HepG2 (cell line): ENCODE measurements around the gene ZFR. TPM values are rescaled to one million over a fixed set of nuclear protein-coding genes. Genes with fewer than 3 reads are reported as not detected.
A peak's percentile ranks its signal among the peaks of the same experiment; 100 is the strongest.

Source experiments
- ATAC-seq: fragments of 200-7000 bp; cut with Tn5 transposase; 3 replicates; pipeline ENCODE4 v1.9.1; 2020; ENCODE audit warnings: mild to moderate bottlenecking, moderate library complexity
- BruUV-seq: library from RNA; stranded (reverse); fragments of 400-500 nt; replicated peaks from 2 replicates; lab custom pipeline; 2021; lab: Mats Ljungman, UMichigan
- CTCF ChIA-PET: fragments of 300-600 bp; formaldehyde crosslinking; extraction: SDS; loops from one replicate; lab custom pipeline; 2021; ENCODE audit warnings: low total read pairs, inconsistent platforms, low intra/inter-chr PET ratio; lab: Yijun Ruan, JAX
- POLR2A ChIA-PET: fragments of 350-600 bp; sonication (Branson Sonifier 250); formaldehyde crosslinking; loops from one replicate; lab custom pipeline; 2020; ENCODE audit warnings: antibody characterized with exemption, inconsistent platforms; lab: Yijun Ruan, JAX
- DNase-seq: peaks from one replicate; pipeline ENCODE4 v3.0.0-alpha.2; 2015; ENCODE audit warnings: low spot score
- FAIRE-seq: peaks from 3 replicates; lab custom pipeline; 2011; peaks lifted over from hg19 to GRCh38; lab: Jason Lieb, UNC
- H2AFZ ChIP-seq: one replicate; pipeline ENCODE4 v1.6.1; 2011; ENCODE audit warnings: low read length, inconsistent platforms
- H3K27ac ChIP-seq: fragments of 300-600 bp; 3 replicates; pipeline ENCODE4 v1.8.0; 2011; ENCODE audit warnings: mixed run types, mild to moderate bottlenecking, mixed read lengths, low read length, inconsistent platforms; ENCODE audit not compliant: insufficient read depth; ENCODE audit errors: extremely low read length
- H3K27me3 ChIP-seq, 2 experiments: fragments of 200-600 bp in 1 of 2; 2 replicates in 1 of 2; 3 replicates in 1 of 2; pipeline versions ENCODE4 v1.6.0 to v1.8.0; 2011; ENCODE audit warnings: low read length in 2 of 2, mild to moderate bottlenecking in 2 of 2, moderate library complexity in 2 of 2, inconsistent platforms in 1 of 2; ENCODE audit not compliant: insufficient read depth in 2 of 2, control insufficient read depth in 1 of 2
- H3K36me3 ChIP-seq, 2 experiments: fragments of 200-600 bp in 1 of 2; replicated peaks in 1 of 2; 2 replicates in 1 of 2; 3 replicates in 1 of 2; pipeline versions ENCODE4 v1.5.1 to v1.8.0; 2011; ENCODE audit warnings: low read length in 2 of 2, inconsistent platforms in 1 of 2; ENCODE audit not compliant: insufficient read depth in 2 of 2, control insufficient read depth in 1 of 2
- H3K4me1 ChIP-seq: 2 replicates; pipeline ENCODE4 v1.5.1; 2012; ENCODE audit warnings: low read length, inconsistent platforms; ENCODE audit not compliant: insufficient read depth
- H3K4me2 ChIP-seq: 2 replicates; pipeline ENCODE4 v1.6.0; 2011; ENCODE audit warnings: low read depth, low read length, inconsistent platforms
- H3K4me3 ChIP-seq, 3 experiments: fragments of 200-600 bp in 1 of 3; sonication (generic), shearing (Covaris generic) in 1 of 3; replicated peaks in 1 of 3; 2 replicates each; pipeline ENCODE4 v1.5.1; 2011 to 2016; ENCODE audit warnings: low read length in 3 of 3, inconsistent platforms in 2 of 3, low read depth in 2 of 3, mild to moderate bottlenecking in 2 of 3, control low read depth in 1 of 3, mixed read lengths in 1 of 3; ENCODE audit not compliant: insufficient read depth in 1 of 3
- H3K79me2 ChIP-seq: one replicate; pipeline ENCODE4 v1.6.1; 2011; ENCODE audit warnings: low read length, inconsistent platforms; ENCODE audit not compliant: insufficient read depth
- H3K9ac ChIP-seq: 2 replicates; pipeline ENCODE4 v1.6.0; 2011; ENCODE audit warnings: mild to moderate bottlenecking, low read depth, low read length, inconsistent platforms; ENCODE audit not compliant: insufficient read depth
- H3K9me3 ChIP-seq: 2 replicates; pipeline ENCODE4 v1.5.1; 2012; ENCODE audit warnings: mild to moderate bottlenecking, low read length
- H4K20me1 ChIP-seq: 2 replicates; pipeline ENCODE4 v1.6.0; 2011; ENCODE audit warnings: inconsistent platforms, mild to moderate bottlenecking, low read length, moderate library complexity; ENCODE audit not compliant: insufficient read depth
- BCLAF1 ChIP-seq: fragments of 450-650 bp; IDR thresholded peaks from 2 replicates; pipeline ENCODE4 v1.6.1; 2017; ENCODE audit warnings: mild to moderate bottlenecking
- CBX5 ChIP-seq: sonication (generic); formaldehyde crosslinking; IDR thresholded peaks from 2 replicates; pipeline ENCODE4 v1.4.0; 2020; ENCODE audit warnings: missing genetic modification reagents, borderline replicate concordance
- HOXA3 ChIP-seq: sonication (generic); formaldehyde crosslinking; IDR thresholded peaks from 2 replicates; pipeline ENCODE4 v1.5.0; 2020; ENCODE audit warnings: missing genetic modification reagents
- KDM3A ChIP-seq: IDR thresholded peaks from 2 replicates; pipeline ENCODE4 v1.6.1; 2018; ENCODE audit warnings: low read depth, missing compliant biosample characterization
- PITX1 ChIP-seq: sonication (generic); formaldehyde crosslinking; IDR thresholded peaks from 2 replicates; pipeline ENCODE4 v1.5.1; 2020; ENCODE audit warnings: mild to moderate bottlenecking, missing genetic modification reagents
- PLSCR1 ChIP-seq: sonication (generic); formaldehyde crosslinking; IDR thresholded peaks from 2 replicates; pipeline ENCODE4 v1.5.0; 2020; ENCODE audit warnings: missing genetic modification reagents, mild to moderate bottlenecking, borderline replicate concordance
- RXRB ChIP-seq: IDR thresholded peaks from 2 replicates; pipeline ENCODE4 v1.6.1; 2016; ENCODE audit warnings: borderline replicate concordance, missing genetic modification reagents, missing compliant biosample characterization
- SOX13 ChIP-seq, 3 experiments: fragments of 450-650 bp in 1 of 3; sonication (generic) in 1 of 3; formaldehyde crosslinking in 1 of 3; IDR thresholded peaks in 2 of 3; conservative IDR thresholded peaks in 1 of 3; 2 replicates each; pipeline versions ENCODE4 v1.5.0 to v1.6.1; 2016 to 2020; ENCODE audit warnings: antibody characterized with exemption in 1 of 3, mild to moderate bottlenecking in 1 of 3, missing compliant biosample characterization in 1 of 3, missing genetic modification reagents in 1 of 3, moderate library complexity in 1 of 3
- SP140L ChIP-seq: sonication (generic); formaldehyde crosslinking; IDR thresholded peaks from 2 replicates; pipeline ENCODE4 v1.4.0; 2020; ENCODE audit warnings: missing genetic modification reagents, borderline replicate concordance
- TMF1 ChIP-seq: sonication (generic); formaldehyde crosslinking; IDR thresholded peaks from 2 replicates; pipeline ENCODE4 v1.8.1; 2022; ENCODE audit warnings: low read depth, missing genetic modification reagents
- ZBTB10 ChIP-seq: sonication (generic); formaldehyde crosslinking; IDR thresholded peaks from 2 replicates; pipeline ENCODE4 v1.4.0; 2020; ENCODE audit warnings: missing genetic modification reagents, borderline replicate concordance
- ZFP91 ChIP-seq: sonication (generic); formaldehyde crosslinking; IDR thresholded peaks from 2 replicates; pipeline ENCODE4 v1.9.0; 2022; ENCODE audit warnings: missing genetic modification reagents, mild to moderate bottlenecking, borderline replicate concordance
- ZMYM3 ChIP-seq: sonication (generic); formaldehyde crosslinking; IDR thresholded peaks from 2 replicates; pipeline ENCODE4 v1.5.1; 2020; ENCODE audit warnings: mild to moderate bottlenecking, missing genetic modification reagents
- ZNF354B ChIP-seq: sonication (generic); formaldehyde crosslinking; IDR thresholded peaks from 2 replicates; pipeline ENCODE4 v1.8.0; 2022; ENCODE audit warnings: mild to moderate bottlenecking, missing genetic modification reagents
- ZNF614 ChIP-seq: IDR thresholded peaks from 2 replicates; pipeline ENCODE4 v1.6.1; 2018; ENCODE audit warnings: missing biosample characterization, missing genetic modification reagents, inconsistent platforms, borderline replicate concordance
- WGBS: methylation state at CpG from one replicate; pipeline ENCODE4 v1.1.6; 2017; ENCODE audit warnings: low lambda C conversion rate; 5-methylcytosine and 5-hydroxymethylcytosine counted together
- in situ Hi-C: cut with HindIII; loops from 2 replicates; pipeline ENCODE4 v1.10.0; 2017; ENCODE audit warnings: low pct_unique_long_range_greater_than_20kb; ENCODE audit not compliant: extremely low pct_ligation_motif_present
- intact Hi-C: fragments of 100-400 bp; cut with micrococcal nuclease; formaldehyde crosslinking; loops from one replicate; pipeline ENCODE4 v1.10.0; 2022; ENCODE audit not compliant: unreplicated experiment
- polyA plus RNA-seq, 8 experiments: library from polyadenylated mRNA; depleted of rRNA in 3 of 8; stranded (reverse) in 7 of 8; unstranded in 1 of 8; fragments of >200 nt; fragmentation: Illumina TruSeq in 4 of 8; extraction: Trizol in 4 of 8; gene quantifications; 2 replicates each; pipeline versions ENCODE4 v1.2.1 to v1.2.3, GENCODE V29; 2011 to 2016; ENCODE audit warnings: low read depth in 4 of 8, missing spikeins in 1 of 8, mixed read lengths in 1 of 8; ENCODE audit not compliant: insufficient read depth in 1 of 8
- total RNA-seq, 5 experiments: library from RNA; depleted of rRNA; stranded (reverse); fragments of >200 nt; fragmentation: Illumina TruSeq; extraction: Trizol; gene quantifications; 2 replicates each; pipeline ENCODE4 v1.2.3, GENCODE V29; 2016; ENCODE audit warnings: low read depth in 1 of 5

ZFR gene
- total and polyA plus RNA-seq, 2 of the 13 experiments (the other 11 are each of a cell fraction or from before 2014, with no cell fraction given): 89.0 to 92.8 TPM

GRCh38 chr5:32458880-32459495 lies 14.4 kb upstream of the ZFR start:
- peak overlapping the region; percentile 47 for H3K4me2 ChIP-seq
- in situ Hi-C loops: no loop called here
- H3K9me3 ChIP-seq: no peaks in the 10 kb centered on the region
- ChIA-PET POLR2A (interaction anchor here (0.7 to 1.4 kb wide), 2 partner anchors 10 to 14 kb away, joined by 3 to 11 read pairs; partner anchors contain the start of gene ZFR), CTCF (no interaction called here)
- FAIRE-seq (no peak), DNase-seq (peak; percentile 62), ATAC-seq (peak; percentile 98)
- BruUV-seq: no TSS peak
- intact Hi-C loops: no loop called here
- peaks cover 0 to 6% of the 10 kb centered on the region in 2 experiments; a peak in 3 of 5 replicates for H3K27me3 ChIP-seq
- no peaks in the 10 kb centered on the region for H3K79me2 ChIP-seq
- H3K4me1 ChIP-seq: peaks cover 19% of the 10 kb centered on the region
- WGBS: 16% methylated on average over 5 of the region's 5 CpGs
- 0 out of 6 replicates have a peak overlapping the region, but pooled peaks of 1 of the 3 experiments have one; percentile 2 for H3K4me3 ChIP-seq
- no peak overlapping the region for H3K27ac ChIP-seq
- H3K9ac ChIP-seq: no peak overlapping the region
- H3K36me3 ChIP-seq: no peaks in the 10 kb centered on the region
- no peaks in the 10 kb centered on the region for H4K20me1 ChIP-seq
- H2AFZ ChIP-seq: no peak overlapping the region
- TF ChIP-seq ZNF614 (CRISPR knock-in tag) (peak; percentile 57; the same call in 1 of the 2 replicates), HOXA3 (CRISPR knock-in tag) (peak; percentile 39; the same call in 1 of the 2 replicates), TMF1 (CRISPR knock-in tag) (no peak), ZBTB10 (CRISPR knock-in tag) (no peak), ZNF354B (CRISPR knock-in tag) (no peak), SOX13 (IDR thresholded peaks at IDR 0.05) (no peak), SOX13 (CRISPR knock-in tag; conservative IDR thresholded peaks at IDR 0.05 in 1 of 2, IDR thresholded peaks at IDR 0.05 in 1 of 2) (no peak), PITX1 (CRISPR knock-in tag) (peak; percentile 53), PLSCR1 (CRISPR knock-in tag) (no peak), ZMYM3 (CRISPR knock-in tag) (peak; percentile 65; the same call in 1 of the 2 replicates), BCLAF1 (no peak), CBX5 (CRISPR knock-in tag) (0 out of 2 replicates have a peak, but pooled peaks have one; percentile 43), KDM3A (CRISPR knock-in tag) (no peak), RXRB (CRISPR knock-in tag) (0 out of 2 replicates have a peak, but pooled peaks have one; percentile 12), SP140L (CRISPR knock-in tag) (no peak), ZFP91 (CRISPR knock-in tag) (0 out of 2 replicates have a peak, but pooled peaks have one; percentile 17)
